NCI-H2171 treated with DMSO at 0.1 percent for 48 hours (cell line): Measurements from ENCODE around the gene FOXP2.
"Not testable (repeated sequence)": the region's sequence is repeated elsewhere in the genome, so short reads cannot be mapped to it uniquely, and the experiment has no call there.

Experiments
- DNase-seq: peaks from one replicate; lab custom pipeline; 2025; lab: John Stamatoyannopoulos, UW

FOXP2 gene

DNA sequence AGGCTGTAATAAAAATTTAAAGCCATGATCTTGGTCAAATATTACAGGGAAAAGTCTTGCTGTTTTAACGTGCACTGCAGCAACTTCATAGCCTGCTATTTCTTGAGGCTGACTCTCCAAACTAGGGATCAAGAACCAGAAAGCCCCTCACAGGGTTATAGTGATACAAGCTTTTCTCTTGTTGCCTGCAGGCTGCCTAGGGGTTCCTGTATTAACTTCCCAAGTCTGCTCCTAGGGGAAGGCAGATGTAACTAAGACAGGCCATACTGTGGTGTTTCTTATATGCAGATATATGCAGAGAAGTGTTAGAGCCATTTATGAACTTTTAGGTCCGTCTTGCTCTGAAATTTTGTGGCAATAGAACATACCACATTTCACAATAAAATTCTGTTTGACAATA lies 175.7 kb downstream of the FOXP2 start:
- DNase-seq: no peak

DNA sequence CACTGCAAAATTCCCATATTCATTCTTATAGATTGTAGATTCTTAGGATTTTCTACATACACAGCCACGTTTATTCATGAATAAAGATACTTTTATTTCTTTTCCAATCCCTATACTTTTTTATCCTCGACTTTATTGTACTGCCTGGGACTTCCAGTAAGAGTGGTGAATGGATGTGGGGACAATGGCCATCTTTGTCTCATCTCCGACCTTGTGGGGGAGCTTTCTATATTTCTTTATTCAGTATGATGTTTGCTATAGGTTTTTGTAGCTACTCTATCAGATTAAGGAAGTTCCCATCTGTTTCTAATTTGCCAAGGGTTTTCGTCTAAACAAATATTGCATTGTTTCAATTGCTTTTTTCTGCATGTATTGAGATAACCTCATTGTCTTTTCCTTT lies 184.3 kb downstream of the FOXP2 start:
- no peak for DNase-seq

DNA sequence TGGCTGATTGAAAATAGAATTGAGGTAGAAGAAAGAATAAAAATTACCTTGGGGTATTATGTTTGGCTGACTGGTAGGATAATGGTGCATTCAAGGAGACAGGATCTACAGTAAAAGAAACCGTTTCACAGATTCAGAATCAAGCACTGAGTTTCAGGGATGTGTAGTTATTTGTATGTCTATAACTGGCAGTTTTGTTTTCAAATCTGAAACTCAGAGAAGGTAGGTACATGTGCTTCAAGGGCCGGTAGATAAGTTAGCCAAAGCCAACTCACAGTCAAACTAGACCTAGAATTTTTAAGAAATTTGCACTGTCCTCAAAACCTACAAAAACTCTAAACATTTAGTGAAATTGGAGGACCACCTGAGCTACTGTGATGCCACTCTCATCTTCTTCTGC lies 191.5 kb downstream of the FOXP2 start:
- no peak for DNase-seq

DNA sequence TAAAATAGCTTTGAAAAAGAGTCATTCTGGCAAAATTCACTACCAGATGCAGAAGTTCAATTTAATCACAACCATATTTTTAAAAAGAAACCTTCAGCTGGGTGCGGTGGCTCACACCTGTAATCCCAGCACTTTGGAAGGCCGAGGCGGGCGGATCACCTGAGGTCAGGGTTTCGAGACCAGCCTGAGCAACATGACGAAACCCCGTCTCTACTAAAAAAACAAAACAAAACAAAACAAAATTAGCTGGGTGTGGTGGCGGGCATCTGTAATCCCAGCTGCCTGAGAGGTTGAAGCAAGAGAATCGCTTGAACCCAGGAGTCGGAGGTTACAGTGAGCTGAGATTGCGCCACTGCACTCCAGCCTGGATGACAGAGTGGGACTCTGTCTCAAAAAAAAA lies 194.2 kb downstream of the FOXP2 start:
- DNase-seq: not testable (repeated sequence)

DNA sequence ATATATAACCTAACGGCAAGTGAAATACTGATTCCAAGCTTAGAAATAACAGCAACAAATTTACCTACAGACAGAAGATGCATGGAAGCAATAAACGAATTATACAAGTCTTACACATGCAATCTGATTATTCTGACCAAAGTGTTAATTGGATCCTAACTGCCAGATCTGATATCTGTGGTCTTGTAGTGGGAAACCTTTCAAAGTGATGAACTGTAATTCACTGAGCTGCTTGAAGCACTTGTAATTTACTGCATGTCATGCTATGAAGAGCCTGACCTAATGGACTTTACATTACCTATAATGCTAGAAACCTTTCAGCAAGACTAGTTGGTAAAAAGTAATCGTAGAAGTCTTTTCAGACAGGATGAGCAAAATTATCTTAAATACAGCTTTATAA lies 205.6 kb downstream of the FOXP2 start:
- no peak for DNase-seq

DNA sequence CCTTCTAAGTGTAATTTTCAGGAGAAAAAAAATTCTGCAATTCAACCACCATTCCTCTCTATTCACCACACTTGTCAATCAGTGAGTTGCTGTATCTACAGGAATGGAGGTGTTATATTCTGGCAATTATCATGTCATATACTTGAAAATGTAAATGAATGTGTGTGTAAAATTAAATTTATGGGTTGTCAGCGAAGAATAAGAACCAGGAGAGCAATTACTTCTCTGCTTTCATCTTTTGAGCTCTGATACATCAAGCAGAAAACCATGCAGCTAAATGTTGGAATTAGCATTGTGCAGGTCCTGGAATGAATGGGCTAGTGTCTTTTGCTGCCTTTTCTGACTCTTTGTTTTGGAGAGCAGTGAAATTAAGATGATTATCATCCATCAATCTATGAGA lies 207.6 kb downstream of the FOXP2 start:
- no peak for DNase-seq

DNA sequence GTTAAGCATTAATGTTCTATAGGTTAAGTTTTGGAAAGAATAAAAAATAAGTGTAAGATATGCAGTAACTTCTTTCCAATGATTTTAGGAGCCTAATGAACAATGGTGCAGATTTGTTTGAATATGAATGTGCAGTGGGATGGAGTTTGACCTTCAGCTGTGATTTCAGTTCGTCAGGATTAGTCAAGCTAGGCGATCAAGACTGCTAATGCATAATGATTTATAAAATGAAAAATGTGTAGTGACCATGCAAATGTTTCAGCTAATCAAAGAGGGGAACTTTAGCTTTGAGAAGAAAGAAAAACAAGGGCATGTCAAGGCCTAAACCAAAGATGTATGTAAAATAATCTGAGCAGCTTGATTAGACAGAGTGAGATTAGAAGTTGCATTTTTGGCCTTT lies 208.5 kb downstream of the FOXP2 start:
- DNase-seq: peak; percentile 70

DNA sequence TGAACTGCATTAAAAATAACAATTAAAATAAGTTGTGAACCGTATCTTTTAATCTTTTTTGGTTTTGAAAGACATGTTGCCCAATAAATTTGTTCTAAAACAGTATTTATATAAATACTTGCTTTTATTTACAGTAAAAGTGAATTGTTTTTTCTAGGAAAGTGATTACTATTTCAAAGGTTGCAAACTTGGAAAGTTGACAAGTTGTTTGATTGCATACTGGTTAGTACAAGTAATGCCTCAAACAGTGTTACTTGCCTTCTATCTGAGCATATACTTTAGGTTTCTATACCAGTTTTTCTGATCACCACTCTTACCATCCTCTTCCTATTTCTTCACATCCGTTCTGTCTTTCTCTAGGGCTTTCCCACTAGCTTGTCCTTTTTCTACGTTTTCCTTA lies 212.6 kb downstream of the FOXP2 start:
- no peak for DNase-seq

DNA sequence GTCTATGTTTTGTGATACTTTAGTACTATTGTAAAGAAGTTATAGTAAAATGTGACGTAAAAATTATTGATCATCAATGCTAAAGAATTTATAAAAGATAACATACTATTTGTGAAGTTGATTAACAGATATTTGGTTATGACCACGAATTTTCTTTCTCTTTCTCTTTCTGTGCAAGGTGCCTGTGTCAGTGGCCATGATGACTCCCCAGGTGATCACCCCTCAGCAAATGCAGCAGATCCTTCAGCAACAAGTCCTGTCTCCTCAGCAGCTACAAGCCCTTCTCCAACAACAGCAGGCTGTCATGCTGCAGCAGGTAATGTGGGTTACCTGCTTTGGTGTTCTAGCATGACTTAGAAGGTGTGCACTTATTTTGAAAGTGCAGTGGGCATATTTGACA lies 213.7 kb downstream of the FOXP2 start:
- DNase-seq: no peak

DNA sequence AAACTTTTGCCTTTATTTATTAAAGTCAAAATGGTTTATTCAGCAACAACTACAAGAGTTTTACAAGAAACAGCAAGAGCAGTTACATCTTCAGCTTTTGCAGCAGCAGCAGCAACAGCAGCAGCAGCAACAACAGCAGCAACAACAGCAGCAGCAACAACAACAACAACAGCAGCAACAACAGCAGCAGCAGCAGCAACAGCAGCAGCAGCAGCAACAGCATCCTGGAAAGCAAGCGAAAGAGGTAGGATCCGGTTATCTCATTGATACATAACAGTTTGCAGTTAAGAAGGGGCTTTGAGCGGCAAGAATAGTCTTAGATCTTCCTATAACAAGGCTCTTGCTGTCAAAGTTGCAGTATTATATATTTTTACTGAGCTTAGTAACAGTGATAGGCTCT lies 215.1 kb downstream of the FOXP2 start:
- no peak for DNase-seq

DNA sequence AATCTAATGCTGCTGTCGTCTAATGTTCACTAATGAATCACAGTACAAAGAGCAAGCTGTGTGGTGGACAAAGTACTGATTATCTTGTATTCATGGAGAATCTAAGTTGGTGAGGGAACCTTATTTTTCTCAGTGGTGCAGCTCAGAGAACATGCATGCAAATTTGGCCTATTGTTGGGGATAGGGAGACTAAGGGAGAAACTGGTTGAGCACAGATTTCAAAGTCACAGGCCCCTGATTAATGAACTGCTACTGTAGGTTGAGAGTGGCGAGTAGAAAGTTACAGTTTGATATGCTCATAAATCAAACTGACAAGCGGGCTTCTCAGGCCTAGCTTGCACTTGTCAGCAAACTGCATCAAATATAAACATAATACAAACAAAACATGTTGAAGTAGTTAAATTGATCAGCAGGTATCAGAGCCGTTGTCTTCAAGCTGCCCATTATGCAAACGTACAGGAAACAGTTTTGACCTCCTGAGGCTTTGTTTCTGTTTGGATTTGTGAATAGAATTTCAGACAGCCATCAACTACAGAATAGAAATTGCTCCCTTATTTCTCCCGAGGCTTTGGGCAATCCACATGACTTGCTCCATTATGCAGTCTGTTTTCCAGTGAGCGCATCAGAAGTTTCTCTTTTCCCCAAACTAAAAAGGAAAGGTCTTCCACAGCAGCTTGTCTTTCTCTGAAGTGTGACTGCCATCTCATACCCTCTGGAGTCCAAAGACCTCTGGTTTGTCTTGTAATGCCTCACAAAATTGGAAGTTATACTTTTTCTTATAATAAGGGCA lies 215.8 kb downstream of the FOXP2 start:
- DNase-seq: no peak

DNA sequence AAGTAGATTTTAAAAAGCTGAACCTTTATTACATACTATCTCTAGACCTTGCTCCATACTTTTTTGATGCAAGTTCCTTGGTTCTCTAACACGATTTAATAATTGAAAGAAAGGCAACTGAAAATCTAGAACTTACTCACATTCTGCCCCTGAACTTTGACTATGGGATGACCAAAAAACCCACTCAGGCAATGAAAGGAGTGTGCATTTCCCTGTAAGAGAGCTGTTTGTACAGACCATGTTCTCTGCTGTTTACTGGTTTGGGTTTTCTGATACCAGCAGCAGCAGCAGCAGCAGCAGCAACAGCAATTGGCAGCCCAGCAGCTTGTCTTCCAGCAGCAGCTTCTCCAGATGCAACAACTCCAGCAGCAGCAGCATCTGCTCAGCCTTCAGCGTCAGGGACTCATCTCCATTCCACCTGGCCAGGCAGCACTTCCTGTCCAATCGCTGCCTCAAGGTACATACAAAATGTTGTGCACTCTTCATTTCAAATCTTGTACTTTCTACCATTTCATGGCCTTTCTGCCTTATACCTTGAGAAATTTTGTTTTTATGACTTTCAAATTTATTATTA lies 216.7 kb downstream of the FOXP2 start:
- no peak for DNase-seq

DNA sequence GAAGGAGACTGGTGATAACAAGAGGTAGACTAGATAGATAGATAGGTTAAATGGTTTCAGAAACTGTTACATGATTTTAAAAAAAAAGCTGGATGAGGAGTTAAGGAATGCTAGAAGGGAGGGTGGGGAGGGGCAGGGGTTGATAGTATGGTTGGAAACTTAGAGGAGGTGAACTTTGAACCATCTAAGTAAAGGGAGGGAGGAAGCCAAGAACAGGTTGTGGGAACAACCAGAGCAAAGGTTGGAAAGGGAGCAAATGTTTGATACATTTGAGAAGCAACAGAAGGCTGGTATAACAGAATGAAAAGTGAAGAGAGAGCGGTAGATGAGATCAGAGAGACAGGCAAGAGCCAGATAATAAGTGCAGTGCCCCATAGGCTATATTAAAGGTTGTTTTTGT lies 224.8 kb downstream of the FOXP2 start:
- DNase-seq: no peak

DNA sequence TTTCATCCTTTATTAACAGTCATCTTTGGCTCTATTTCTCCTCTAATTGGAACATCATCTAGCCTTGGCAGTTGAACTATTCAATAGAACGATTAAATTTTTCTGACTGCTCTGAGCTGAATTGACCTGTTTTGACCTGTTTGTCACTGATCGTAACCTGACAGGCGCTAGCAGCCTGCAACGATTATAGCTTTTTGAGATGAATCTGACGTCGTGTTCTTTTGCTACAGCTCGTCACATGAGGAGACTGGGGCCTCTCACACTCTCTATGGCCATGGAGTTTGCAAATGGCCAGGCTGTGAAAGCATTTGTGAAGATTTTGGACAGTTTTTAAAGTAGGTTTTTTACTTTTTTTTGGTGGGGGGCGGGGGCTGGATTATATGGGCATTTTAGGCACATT lies 229.8 kb downstream of the FOXP2 start:
- DNase-seq: peak; percentile 18

DNA sequence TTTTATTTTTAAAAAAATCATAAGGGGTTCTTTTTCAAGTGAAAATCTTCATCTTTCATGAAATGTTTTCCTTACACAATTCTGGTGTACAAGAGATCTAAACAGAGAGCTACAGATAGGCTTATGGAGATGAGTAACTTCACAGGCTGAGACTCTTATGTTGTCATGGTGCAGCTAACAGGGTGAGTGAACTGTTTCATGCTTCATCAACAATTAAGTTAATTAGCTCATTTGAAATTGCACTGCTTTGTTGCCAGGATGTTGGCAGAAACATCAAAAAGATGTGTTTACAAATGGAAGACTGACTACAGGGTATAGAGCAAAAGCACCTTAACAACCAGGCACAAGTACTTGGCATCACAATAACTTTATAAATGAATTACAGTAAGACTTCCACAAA lies 230.8 kb downstream of the FOXP2 start:
- DNase-seq: peak; percentile 63

DNA sequence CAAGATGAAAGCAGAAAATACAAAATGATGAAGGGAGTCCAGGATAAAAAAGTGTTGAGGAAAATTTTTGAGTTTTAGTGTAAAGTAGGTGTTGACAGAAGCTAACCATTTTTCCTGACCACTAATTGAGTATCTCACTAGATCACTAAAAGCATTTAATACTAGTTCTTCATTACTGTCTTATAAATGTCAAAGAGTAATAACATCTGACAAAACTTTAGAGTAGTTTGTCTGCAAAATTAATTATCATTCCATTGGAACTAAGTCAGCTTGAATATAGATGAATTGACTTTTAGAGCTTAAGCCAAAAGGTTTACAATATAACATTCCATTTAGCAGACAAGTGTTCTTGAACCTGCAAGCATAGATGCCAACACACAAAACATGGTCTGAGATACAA lies 232.9 kb downstream of the FOXP2 start:
- no peak for DNase-seq

DNA sequence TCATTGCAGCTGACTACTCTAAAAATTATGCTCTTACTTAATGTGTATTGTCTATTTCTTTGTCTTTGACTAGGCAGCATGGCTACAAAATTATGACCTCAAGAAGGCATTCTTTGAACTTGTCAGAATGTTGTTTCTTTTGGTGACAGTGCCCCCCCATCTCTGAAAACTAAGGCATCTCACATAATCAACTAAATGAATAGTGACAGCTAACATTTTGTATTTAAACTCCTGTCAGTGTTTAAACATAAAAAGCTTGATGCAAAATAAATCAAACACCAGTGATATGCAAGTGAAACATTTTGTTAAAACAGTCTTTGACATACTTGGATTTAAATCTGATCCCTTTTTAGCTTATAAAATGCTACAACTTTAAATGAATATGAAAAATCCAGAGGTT lies 233.5 kb downstream of the FOXP2 start:
- DNase-seq: no peak

DNA sequence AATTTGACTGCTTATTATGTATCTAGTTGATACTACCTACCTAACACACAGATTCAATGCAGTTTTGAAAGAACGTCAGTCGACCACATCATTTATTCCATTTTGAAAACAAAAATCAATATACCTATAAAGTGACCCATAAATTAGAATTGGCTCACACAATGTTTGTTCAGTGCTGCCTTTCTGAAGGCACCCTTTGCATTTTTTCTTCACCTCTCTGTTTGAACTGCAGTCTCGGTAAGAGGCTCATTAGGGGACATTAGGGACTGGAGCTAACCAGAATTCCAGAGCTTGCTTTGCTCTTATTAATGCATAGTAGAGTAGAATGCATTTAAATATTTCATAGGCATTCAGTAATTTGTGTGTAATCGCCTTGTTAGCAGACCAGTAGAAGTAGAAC lies 234.1 kb downstream of the FOXP2 start:
- no peak for DNase-seq

DNA sequence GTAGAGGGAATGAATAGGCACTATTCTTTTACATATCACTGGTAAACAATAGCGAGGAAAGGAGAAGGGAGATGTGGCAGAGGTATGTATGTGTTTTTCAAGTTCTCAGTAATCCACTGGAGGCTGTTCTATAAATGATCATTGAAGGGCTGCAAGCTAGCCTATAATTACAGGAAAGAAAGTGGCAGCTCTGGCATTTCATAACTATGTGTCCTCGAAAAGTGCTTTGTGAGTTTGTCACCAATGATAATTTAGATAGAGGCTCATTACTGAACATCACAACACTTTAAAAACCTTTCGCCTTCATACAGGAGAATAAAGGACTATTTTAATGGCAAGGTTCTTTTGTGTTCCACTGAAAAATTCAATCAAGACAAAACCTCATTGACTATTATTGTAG lies 235.1 kb downstream of the FOXP2 start:
- no peak for DNase-seq

DNA sequence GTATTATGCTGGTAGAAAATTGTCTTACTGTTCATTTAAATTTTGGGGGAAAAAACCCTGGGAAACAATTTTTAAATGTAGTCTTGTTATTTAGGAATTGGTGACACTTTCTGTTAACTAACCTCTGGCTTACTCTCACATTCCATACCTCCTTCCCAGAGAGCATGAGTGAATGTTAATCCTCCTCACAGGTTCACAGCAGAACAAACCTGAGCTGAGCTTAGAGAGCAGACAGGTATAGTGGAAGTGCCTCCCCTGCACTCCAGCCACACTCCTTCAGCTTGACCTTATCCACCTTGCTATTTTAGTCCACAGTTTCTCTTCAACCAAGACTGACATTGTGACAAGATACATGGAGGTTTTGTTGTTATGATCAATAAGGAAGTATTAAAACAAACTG lies 235.9 kb downstream of the FOXP2 start:
- no peak for DNase-seq

DNA sequence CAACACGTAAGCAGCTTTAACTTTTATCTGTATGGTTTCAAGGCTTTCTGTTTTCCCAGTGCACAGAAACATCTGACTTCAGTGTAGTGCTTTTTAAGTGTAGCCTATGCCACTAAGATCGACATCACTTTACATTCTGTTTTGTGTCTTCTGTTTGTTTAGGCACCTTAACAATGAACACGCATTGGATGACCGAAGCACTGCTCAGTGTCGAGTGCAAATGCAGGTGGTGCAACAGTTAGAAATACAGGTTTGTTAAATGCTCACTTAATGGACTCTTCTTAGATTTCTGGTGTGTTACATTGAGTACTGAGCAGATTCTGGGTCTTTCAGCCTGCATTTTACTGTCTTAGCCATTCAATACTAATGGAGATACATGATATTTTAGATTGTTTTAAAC lies 237.4 kb downstream of the FOXP2 start:
- no peak for DNase-seq

DNA sequence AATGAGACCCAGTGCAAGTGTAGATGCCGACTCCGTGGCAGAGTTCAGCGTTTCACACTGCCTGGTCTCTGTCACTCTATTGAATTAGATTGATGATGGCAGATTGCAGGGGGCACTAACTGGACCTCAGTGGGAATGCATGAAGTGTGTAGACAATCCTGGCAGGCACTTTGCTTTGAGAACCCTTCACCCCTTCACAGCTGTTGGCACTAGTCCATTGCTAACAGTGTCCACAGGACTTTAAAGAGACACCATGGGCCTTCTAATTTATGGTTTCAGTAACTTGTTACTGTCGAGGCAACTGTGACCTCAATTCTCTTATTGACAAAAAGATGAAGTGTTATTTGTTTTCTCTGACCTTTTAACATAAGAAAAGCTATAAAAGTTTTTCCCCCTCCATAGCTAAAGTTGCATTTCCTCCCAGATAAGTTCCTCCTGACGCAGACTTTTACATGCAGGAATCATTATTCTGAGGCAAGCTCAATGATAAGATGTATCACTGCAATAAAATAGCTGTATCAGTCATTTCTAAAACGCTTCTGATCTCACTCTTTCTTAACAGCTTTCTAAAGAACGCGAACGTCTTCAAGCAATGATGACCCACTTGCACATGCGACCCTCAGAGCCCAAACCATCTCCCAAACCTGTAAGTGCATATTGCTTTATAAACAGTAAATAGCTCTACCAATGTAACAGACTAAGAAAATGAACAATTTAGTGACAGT lies 238.9 kb downstream of the FOXP2 start:
- DNase-seq: no peak

DNA sequence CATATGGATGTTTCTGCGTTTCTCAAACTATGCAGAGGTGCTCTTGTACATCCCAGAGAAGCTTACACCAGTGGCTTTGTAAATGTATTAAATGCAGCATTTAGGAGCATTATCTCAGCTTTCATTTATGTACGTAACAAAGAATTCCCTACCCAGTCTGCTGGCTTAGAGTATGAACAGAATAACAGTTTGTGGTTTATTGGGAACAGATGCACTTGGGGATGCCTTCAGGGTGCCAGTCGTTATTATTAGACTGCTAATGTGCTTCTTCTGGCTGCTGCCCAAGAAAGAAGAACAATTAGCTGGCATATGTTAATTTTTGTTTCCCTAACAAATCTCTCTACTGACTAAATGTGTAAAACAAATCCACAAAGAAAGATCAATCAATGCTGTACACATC lies 241.9 kb downstream of the FOXP2 start:
- DNase-seq: peak; percentile 95
